HCEC 1CT (cell line): ENCODE measurements around the gene GLP2R.

Source experiments
- DNase-seq: peaks from one replicate; pipeline ENCODE4 v3.0.0-alpha.2; 2017

Gene GLP2R

GRCh38 chr17:9814337-9814945 is 11.3 kb upstream of the GLP2R start:
- no peak for DNase-seq

DNA sequence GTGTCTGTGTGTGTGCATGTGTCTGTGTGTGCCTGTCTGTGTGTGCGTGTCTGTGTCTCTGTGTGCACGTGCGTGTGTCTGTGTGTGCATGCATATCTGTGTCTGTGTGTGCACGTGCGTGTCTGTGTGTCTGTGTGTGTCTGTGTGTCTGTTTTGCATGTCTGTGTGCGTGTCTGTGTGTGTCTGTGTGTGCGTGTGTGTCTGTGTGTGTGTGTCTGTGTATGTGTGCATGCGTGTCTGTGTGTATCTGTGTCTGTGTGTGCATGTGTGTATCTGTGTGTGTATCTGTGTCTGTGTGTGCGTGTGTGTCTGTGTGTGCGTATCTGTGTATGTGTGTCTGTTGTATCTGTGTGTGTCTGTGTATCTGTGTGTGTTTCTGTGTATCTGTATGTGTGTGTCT is 9.3 kb upstream of the GLP2R start:
- no peak for DNase-seq

GRCh38 chr17:9817086-9817485 is 8.6 kb upstream of the GLP2R start:
- no peak for DNase-seq

DNA sequence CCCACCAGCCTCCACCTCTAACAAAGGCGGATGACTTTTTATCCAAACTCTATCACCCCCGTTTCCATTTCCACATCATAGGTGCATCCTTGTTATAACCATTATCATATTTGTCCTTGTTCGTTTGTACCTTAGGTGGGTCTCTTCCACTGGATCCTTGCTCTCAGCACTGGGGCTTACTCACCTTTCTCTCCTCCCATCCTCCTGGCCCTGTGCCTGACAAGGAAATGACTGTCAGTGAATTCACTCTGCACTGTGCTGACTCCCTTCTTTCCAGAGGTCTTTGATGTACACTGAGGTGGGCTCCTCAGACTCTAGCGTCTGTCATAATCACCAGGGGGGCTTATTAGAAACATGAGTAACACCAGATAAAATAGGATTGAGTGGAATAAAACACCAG is 7.0 kb upstream of the GLP2R start:
- no peak for DNase-seq

GRCh38 chr17:9820448-9820847 is 5.3 kb upstream of the GLP2R start:
- no peak for DNase-seq

DNA sequence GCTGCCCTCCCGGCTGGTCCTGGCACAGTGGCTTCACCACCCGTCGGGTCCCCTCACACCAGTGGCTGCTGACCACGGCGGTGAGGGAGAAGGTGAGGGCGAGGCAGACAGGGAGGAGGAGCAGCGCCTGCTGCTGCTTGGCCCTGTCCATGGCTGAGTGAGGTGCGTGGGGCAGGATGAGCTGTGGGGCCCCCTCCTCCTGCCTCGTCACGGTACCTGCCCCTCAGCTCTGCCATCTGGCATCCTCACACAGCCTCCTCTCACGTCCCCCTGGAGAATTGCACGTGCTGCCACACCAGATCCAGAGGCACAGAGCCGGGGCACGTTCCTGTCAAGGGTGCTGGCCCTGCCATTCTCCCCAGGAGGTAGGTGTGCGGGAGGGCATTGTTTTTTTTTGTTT is 3.8 kb upstream of the GLP2R start, which contains the start of gene GSG1L2:
TSS of gene GSG1L2 (minus strand) at position 159 of the 400 bp plus-strand sequence. CDS start at position 151, 8 bp downstream.
- no peak for DNase-seq

DNA sequence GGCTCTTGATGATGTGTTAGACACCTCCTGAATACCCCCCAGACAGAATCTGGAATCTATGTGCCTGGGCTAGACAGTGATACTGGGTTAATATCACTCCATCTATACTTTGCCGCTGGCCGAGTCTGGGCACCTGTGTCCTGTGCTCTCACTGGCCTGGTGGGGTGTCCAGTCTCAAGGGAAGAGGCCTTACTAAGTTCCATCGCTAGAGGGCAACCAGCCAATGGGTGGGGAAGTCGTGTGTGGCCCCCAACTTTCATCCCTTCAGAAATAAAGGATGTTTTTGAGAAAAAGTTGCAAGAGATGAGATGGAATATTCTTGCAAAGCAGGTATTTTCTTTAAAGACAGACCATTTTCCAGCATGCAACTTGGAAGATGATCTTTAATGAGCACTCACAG is 1.6 kb upstream of the GLP2R start:
- DNase-seq: no peak

GRCh38 chr17:9824797-9825338 is 856 bp upstream of the GLP2R start:
- DNase-seq: no peak

DNA sequence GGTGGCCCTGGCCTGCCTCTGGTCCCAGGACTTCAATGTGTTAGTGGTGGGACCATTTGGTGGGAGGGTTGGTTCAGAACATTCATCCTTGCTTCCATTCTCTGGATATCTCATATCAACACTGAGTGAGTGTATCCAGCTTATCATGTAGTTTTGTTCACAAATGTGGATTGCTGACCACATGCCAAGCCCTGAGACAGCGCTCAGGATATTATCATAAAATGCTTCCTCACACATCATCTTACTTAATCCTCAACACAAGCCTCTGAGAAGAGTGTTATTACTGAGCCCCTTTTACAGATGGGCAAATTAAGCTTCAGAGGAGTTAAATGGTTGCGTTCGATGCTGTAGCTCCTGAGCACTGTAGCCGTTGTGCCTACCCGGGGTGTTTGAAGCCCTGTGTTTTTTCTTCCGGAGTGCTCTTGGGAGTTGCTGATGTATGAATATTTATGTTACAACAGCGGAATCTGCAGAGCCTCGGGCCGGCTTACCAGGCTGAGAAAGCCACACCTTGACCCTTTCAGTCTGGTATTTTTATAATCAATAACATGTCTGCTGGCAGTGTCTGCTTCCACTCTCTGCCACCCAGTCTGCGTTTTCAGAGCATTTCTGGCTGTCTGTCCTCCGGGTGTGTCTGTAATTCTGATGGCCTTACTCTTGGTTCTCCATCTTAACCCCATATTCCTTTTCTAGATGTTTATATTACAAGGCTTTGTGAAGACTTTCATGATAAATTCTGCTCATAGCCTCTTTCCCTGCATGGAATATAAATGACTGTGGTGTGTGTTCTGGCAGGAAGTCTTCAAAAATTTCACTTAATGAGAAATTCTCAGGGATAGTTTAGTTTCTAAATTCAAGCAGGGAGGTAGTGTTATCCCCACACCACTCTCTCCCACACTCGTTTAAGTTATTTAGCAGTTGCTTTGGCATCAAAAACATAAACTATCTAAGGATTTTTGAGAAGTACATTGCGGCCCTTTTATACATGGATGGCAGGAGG is 2.9 kb downstream of the GLP2R start:
- no peak for DNase-seq

- no peak for DNase-seq
Measured at GRCh38 chr17:9829343-9829742, 3.6 kb downstream of the GLP2R start.

- DNase-seq: no peak
Measured at GRCh38 chr17:9830711-9831110, 5.0 kb downstream of the GLP2R start.

DNA sequence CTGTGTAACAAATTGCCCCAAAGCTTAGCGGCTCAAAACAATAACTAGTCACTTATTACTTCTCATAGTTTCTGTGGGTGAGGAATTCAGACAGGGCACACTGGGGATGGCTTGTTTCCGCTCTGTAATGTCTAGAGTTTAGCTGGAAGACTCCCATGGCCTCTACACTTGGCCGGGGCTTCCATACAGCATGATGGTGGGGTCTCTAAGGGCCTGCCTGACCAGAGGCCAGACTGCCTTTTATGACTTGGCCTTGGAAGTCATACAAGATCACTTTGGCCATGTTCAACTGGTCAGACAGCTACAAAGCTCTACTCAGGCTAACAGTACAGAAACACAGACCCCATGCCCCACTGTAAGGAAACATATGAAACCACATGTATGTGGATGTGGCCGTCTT is 8.2 kb downstream of the GLP2R start:
- DNase-seq: no peak

GRCh38 chr17:9837551-9838471 is 12.1 kb downstream of the GLP2R start:
- DNase-seq: peak; percentile 23

GRCh38 chr17:9839433-9839832 is 13.7 kb downstream of the GLP2R start:
- no peak for DNase-seq

GRCh38 chr17:9842057-9842758 is 16.5 kb downstream of the GLP2R start:
- DNase-seq: no peak

GRCh38 chr17:9843152-9844010 is 17.7 kb downstream of the GLP2R start:
- DNase-seq: no peak

DNA sequence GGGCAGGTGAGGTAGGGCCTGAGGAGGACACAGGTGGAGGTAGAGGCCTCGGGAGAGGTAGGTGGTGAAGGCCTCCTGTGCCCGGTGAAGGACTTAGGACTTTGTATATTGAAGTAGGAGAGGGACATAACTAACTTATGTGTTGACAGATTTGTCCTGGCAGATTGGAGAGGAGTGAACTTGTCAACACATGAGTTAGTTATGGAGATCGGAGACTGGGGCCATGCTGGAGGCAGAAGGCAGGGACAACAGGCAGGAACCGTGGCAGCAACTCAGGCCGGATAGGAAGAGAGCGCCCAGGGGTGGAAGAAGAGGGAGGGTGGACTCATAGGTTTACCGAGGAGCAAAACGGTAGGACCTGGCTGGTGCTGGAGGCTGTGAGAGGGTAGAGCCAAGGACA is 18.4 kb downstream of the GLP2R start:
- no peak for DNase-seq

- no peak for DNase-seq
Measured at GRCh38 chr17:9845306-9845705, 19.6 kb downstream of the GLP2R start.

- no peak for DNase-seq
Measured at GRCh38 chr17:9850151-9850550, 24.4 kb downstream of the GLP2R start.

GRCh38 chr17:9854255-9854654 is 28.5 kb downstream of the GLP2R start:
- DNase-seq: no peak

GRCh38 chr17:9855036-9855435 is 29.3 kb downstream of the GLP2R start:
- no peak for DNase-seq
